Nucleus accumbens (tissue), 56 donors: ENCODE measurements around the gene DAW1.

Experiments
- DNase-seq, 56 donors: peaks; one replicate each; lab custom pipeline; 2025; lab: John Stamatoyannopoulos, UW

The DAW1 gene

DNA sequence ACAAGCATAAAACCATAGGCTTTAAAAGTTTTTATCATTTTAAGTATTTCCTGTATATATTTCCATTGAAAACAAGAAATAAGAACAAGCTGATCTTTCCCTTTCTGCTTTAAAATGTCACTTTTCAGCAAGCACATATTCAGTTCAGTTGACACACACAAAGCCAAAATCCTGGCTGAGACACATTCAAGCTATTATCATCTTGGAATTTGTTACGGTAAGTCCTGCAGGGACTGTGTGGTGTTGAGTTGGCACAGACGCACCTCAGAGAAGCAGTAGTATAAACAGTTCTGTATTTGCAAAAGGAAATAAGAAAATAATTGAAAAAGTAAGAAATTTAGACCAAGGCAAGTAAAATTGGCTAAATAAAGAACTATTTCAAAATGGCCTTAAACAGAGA, 10.4 kb upstream of the DAW1 start:
- DNase-seq, result no peak

DNA sequence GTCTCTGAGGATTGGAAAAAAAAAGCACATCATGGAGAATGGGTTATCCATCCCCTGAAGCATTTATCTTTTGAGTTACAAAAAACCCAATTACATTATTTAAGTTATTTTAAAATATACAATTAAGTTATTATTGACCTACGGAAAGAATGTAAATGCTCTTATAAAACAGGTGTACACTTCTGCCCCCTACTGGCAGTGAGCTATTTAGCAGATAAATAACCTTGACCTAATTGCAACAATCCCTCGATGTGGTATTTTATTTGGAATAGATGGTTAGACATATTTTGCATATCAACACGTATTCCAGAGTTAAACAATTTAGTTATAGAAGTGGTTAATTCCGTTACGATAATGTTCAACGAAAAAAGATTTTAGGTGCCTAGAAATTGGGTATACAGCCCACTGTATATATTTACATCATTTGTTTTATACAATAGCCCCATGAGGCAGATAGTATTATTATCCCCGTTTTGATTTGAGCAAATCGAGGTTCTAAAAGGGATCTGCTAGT, 9.1 kb upstream of the DAW1 start:
- DNase-seq, result peak in 1 of 56 donors; percentile 1

DNA sequence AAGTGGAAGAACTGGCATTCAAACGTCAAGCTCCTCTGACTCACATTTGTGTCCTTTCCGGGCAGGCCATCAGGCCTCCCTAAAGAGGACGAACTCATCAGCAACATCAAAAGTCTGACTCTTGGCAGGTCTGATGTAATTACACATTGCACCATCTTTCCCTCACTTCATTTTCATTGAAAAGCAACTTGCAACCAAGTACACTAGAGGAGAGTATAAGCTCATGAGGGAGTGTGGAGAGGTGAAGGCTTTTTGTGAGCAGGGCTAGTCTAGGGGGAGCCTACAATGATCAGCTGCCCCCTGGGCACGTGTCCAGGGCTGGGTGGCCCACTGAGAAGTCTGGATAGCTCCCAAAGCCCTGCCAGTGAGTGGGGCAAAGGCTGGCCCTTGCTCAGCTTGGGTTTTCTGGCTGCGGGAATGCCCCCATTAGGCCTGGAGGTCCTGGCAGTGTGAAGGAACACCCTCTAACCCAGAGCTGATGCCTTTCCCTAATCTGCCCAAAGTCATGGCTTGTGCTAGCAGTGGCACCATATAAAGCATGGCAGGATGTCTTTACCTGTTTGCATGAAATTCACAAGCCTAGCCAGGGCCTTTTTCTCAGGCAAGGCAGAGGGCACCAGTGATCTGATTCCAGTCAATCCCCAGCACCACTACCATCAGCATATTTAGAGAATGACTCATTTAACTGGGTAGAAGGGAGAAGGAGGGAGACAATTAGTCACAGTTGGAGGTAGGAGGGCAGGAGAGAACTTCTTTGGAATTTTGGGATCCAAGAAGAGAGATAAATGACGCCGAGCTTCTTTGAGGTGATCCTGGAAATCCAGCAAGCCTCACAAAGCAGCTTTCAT, 8.5 kb upstream of the DAW1 start:
- DNase-seq, result peak in 3 of 56 donors; percentile 8 to 39 (median 17)

DNA sequence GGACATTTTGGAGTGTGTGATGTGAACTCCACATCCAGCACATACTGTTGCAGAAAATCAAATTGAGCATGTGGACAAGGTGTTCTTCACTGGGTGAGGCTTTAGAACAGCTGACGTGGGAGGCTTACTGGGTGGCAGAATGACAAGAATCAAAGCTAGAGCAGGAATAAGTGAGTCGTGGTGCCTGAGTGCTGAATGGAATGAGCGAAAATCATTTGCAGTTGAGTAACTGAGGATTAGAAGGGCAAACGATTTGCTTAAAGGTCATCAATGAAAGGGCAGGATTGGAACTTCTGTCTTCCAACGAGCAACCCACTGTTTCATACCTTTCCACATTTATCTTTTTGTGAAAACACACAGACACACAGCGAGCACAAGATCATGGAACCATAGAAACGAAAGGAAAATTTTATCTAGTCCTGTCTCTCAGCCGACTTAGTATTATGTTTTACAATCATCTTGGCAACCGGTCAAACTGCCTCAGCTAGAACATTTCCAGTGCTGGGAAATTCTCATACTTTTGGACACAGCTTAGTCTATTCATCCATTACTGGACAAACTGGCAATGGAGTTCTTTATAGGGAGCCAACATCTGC, 7.2 kb upstream of the DAW1 start:
- peak in 15 of 56 donors; percentile 3 to 52 (median 18) for DNase-seq

DNA sequence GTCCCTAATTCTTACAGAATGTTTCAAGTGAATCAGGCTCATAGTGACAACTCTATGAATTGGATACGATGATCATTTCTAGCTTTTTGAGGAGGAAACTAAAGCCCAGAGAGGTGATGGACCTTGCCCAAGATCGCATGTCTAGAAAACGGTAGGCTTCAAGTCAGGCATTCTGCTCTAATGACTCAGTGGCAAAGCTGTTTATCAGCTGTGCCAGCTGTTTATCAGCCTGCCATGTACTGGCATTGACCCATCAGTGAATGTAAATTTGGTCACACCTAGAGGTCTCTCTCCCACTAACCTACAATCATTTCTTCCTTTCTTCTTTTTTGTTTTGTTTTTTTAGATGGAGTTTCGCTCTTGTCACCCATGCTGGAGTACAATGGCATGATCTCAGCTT, 6.1 kb upstream of the DAW1 start:
- DNase-seq, result no peak

DNA sequence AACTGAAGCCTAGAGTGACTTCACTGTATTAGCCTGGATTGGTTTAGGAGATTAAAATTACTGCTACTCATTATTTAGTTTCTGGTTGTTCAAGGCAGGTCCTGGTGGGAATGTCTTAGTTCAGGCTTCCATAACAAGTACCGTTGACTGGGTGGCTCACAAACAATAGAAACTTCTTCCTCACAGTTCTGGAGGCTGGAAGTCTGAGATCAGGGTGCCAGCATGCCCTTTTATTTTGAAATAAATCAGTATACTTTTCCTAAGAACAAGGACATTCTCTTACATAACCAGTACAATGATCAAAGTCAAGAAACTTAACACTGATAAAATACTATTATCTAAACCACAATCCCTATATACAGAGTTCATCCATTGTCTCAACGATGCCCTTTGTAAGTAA, 4.0 kb upstream of the DAW1 start:
- no peak for DNase-seq

DNA sequence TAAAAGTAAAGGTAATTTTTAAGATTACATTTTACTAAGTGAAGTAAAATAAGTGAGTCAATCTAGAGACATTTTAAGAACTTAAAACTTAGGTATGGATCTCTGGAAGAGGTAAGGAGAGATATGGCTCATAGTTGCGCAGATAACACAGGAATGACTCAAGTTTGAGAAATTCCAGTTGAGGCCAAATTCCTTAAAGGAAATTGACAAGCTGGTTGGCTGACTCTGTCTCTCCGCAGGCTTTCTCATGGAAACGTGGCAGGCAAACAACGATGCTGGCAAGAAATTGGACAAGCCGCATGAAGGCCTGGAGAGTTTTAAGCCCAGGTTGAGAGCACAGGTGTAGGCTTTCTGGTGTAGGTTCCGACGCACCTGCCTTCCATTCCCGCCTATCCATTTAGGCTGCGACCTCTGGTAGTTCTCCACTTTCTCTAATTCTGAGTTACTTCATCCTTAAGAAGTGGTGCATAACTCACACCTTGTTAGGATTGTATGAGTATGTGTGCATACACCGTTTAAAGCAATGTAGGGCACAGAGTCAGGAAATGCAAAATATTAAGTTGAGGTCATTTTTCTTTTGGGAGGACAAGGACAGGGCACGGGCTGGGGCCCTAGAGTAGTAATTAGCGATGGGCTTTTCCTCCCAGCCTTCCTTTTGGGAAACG, 589 bp upstream of the DAW1 start:
- no peak for DNase-seq

DNA sequence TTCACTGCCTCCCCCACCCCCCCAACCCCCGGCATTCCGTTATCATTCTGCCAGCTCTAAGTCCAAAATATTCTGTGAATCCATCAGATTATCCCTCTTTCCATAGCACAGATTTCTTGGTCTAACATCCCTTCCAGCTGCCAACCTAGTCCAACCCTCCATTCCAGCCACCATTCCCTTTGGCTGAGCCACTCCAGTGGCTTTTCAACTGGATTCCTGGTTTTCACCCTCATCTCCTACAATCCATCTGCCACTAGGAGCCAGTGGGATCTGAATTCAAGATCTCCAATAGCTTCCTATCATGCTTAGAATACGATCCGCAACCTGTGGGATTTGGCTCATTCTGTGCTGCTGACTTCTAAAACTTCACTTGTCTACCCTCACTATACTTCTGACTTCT, 1.2 kb downstream of the DAW1 start:
- DNase-seq, result no peak

DNA sequence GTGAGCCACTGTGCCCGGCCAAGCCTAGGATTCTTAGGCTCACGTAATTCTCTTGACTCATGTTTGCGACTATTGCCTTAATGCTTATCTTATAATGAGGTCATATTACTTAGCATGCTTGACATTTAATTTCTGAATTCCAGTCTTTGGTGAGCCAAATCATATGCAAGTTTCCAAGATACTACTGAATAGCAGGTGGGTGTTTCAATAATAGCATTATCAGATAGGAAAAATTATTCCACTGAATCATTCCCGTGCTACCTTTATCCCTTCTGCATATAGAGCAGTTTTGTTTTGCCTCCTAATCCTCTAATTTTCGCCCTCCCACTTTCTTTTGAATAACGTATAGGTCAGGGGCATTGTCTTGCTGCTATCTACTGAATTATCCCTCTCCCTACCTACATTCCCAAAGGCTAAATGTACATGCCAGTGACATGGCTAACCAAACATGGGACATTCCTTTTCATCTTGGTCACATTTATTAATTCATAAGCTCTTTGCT, 4.9 kb downstream of the DAW1 start:
- no peak for DNase-seq

DNA sequence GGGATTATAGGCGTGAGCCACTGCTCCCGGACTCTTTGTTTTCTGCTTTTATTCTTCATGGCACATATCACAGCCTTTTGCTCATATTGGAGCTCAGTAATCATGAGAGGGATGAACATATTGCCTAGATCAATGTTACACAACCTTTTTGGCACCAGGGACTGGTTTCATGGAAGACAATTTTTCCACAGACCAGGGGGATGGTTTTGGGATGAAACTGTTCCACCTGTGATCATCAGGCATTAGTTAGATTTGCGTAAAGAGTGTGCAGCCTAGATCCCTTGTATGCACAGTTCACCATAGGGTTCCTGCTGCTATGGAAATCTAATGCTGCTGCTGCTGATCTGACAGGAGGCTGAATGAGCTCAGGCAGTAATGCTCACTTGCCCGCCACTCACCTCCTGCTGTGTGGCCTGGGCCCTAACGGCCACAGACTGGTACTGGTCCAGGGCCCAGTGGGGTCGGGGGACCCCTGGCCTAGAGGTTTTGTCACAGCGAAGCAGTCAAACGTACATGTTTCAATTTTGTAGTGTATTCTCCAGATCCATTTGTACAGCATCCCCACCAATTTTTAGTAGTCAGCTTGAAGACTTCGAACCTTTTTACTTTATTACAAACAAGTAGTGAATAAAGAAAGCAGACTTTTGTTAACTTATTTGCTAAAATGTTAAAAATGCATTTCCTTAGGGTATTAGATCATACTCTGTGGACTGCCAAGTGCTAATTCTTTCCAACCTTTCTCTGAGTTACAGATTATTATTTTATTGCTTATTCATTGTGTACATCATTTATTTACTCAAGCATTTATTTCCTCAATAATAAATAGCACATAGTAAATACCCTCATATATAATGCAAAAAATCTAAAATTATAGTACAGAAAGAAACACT, 6.2 kb downstream of the DAW1 start:
- DNase-seq, result no peak

DNA sequence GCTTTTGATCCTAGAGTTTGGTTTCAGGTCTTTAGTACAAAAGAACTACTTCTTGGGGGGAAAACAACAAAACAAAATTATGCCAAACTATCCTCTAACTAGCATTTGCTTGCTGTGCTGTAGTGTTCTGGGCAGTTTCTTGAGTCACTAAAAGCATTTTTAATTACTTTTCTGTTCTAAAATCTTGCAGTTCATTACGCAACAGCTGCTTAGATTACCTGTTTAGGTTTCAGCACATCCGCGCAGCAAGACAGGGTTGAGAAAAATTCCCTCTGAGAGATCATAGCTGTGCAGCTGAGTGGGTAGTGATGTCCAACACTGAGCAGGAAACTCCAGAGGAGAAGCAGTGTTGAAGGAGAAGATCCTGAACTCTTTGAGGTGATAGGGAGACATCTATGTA, 9.0 kb downstream of the DAW1 start:
- DNase-seq, result no peak

DNA sequence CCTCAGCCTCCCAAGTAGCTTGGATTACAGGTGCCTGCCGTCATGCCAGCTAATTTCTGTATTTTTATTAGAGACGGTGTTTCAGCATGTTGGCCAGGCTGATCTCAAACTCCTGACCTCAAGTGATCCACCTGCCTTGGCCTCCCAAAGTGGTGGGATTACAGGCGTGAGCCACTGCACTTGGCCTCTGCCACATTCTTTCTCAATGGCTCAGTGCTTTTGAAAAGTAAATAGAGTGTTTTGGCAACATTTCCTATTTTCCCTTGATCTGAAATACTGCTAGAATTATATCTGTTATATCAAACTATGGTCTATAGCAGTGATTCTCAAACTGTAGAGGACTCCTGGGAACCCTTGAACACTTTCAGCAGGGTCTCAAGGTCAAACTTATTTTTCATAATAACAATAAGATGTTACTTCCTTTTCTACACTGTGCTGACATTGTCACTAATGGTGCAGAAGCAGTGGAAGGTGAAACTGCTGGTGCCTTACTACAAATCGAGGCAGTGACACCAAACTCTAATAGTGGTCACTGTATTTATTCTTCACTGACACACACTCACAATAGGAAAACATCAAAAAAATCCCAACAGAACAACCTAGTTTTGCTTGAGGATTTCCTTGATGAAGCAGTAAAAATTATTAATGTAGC, 10.6 kb downstream of the DAW1 start:
- DNase-seq, result no peak

DNA sequence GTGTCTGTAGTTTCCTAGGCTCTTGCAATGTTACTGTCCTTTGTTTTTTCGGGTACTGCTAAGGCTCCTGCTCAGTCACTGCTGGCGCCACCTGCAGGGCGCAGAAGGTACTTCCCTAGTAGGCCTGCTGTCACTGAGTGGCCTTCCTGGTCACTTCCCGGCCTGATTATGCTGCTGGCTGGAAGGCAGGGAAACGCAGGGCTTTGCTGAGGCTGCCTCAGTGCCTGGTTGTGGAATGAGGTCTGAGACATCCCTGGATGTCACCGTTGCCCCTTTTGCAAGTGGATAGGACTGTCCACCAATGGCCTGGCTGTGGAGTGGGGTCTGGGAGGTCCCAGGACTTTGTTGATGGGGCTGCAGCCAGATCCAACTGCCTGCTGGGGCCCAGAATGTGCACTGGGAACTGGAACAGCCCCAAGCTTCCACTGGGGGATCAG, 13.1 kb downstream of the DAW1 start:
- peak in 8 of 56 donors; percentile 3 to 38 (median 10) for DNase-seq

DNA sequence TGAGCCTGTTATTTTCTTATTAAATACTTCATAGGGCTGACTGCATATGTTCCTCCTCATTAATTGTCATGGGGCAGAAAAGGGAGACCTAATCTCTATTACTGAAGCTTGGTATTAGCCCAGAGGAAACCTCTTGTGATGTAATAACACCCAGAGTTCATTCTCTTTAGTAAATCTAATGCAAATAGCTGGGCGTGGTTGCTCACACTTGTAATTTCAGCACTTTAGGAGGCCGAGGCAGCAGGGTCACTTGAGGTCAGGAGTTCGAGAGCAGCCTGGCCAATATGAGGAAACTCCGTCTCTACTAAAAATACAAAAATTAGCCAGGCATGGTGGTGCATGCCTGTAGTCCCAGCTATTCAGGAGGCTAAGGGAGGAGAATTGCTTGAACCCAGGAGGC, 14.7 kb downstream of the DAW1 start:
- DNase-seq, result no peak

DNA sequence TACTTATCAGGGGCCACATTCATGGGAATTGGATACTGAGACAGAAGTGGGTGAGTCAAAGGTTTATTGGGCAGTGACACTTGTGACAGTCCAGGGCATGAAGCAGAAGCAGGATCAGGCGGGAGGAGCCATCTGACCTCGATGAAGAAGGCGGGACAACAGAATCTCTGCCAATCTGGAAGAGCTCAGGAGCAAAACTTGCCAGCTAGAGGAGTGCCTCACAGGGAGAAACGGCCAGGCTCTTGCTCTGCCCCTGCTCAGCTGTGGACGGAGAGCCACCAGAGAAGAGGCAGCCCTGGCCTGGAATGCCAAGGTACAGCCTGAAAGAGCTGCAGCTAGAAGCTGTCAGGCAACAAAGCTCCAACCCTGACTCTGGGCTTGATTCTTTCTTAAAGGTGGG, 16.9 kb downstream of the DAW1 start:
- no peak for DNase-seq

DNA sequence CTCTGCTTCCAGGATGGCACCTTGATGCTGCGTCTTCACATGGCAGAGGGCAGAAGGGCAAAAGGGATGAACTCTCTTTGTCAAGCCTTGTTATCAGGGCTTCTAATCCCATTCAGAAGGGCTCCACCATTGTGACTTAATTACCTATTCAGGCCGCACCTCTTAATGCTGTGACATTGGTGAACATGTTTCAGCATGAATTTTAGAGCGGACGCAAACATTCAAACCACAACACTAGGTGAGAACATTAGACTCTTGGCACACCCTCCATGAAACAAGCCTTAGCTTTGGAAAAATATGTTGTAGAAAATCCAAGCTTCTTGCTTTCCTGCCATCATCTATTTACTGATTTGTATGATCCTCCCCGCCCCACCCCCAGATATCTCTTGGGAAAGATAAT, 17.9 kb downstream of the DAW1 start:
- DNase-seq, result no peak

DNA sequence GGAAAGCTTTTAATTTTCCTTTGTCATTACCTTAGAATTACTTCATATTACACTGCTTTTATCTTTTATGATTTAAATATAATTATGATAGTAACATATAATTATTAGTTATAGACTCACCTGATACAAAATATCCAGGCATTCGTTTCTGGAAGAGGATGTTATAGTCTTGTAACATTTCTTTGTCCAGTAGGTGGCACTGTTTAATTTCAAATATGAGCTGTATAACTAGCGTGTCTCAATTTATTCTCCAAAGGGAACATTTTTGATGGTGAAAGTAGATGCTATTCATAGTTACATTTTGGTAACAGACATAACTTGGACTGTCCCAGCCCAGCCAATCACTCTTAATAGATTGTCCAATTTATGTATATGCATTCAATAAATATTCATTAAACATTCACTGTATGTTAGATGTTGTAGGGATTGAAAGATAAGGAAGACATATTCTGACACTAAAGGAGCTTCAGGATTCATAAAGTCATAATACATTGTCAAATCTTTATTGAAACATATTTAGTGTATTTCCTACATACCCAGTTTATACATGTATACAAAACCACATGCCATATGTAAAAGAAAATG, 19.2 kb downstream of the DAW1 start:
- DNase-seq, result no peak

DNA sequence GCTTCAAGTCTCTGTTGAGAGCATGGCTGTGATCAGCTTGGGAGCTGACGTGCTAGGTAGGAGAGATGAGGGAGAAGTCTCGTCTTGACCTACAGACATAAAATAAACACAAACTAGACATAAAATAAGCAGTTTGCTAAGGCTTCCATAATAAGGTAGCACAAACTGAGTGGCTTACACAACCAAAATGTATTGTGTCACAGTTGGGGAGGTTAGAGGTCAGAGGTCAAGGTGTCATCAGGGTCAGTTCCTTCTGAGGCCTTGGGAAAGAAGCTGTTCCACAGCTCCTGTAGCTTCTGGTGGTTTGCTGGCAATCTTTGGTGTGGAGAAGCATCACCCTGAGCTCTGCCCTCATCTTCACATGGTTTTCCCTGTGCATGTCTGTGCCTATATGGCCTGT, 20.2 kb downstream of the DAW1 start:
- DNase-seq, result no peak

DNA sequence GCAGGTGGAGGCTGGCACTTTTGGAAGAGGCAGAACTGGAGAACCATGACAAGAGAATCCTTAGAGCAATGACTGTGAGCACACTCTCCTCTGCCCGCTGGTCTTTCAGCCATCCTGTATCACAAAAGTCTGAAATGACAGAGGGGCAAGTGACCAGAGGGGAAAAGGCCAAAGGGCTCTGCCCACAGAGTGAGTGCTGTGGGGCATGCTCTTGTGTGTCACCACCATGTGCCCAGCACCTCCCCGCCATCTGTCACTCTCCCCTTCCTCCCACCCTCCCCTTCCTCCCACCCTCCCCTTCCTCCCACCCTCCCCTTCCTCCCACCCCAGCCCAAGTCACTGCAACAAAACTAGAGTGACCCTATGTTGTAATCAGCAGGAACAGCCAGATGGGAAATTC, 31.9 kb downstream of the DAW1 start:
- DNase-seq, result no peak
